Ascending aorta (tissue), 2 donors: ENCODE data around the gene ALDH16A1. TPM values are rescaled to one million over a fixed set of nuclear protein-coding genes. Genes with fewer than 3 reads are reported as not detected.

Source experiments
- DNase-seq, 2 donors: peaks; one replicate each; pipeline ENCODE4 v3.0.0-alpha.2; 2019; ENCODE audit warnings: low spot score in 2 of 2
- H3K27ac ChIP-seq, 2 donors: fragments of 200-600 bp; sonication (generic); one replicate each; pipeline ENCODE4 v1.5.1; 2016 to 2017; ENCODE audit warnings: mild to moderate bottlenecking in 1 of 2
- H3K27me3 ChIP-seq: fragments of 200-600 bp; sonication (generic); one replicate; pipeline ENCODE4 v1.5.1; 2017
- H3K36me3 ChIP-seq, 2 donors: fragments of 200-600 bp; sonication (generic); one replicate each; pipeline ENCODE4 v1.5.1; 2016
- H3K4me1 ChIP-seq, 2 donors: fragments of 200-600 bp; sonication (generic); one replicate each; pipeline ENCODE4 v1.5.1; 2016 to 2017; ENCODE audit warnings: mild to moderate bottlenecking in 1 of 2
- H3K4me3 ChIP-seq, 2 donors: fragments of 200-600 bp; sonication (generic); one replicate each; pipeline ENCODE4 v1.5.1; 2016 to 2017; ENCODE audit warnings: mild to moderate bottlenecking in 1 of 2
- H3K9me3 ChIP-seq, 2 donors: fragments of 200-600 bp; sonication (generic); one replicate each; pipeline ENCODE4 v1.5.1; 2016
- intact Hi-C: fragments of 100-400 bp; cut with DNase I; formaldehyde crosslinking; loops from one replicate; pipeline ENCODE4 v1.15.1; 2023
- total RNA-seq: library from RNA; depleted of rRNA; stranded (reverse); fragments of >200 nt; gene quantifications from one replicate; pipeline ENCODE4 v1.1.0, GENCODE V29; 2016
- TF ChIP-seq, protein P1 (sequence below), 3 experiments: fragments of 200-600 bp in 2 of 3; fragments of 450-650 bp in 1 of 3; sonication (generic) in 2 of 3; IDR thresholded peaks; one replicate each; pipeline ENCODE4 v1.5.1; 2016 to 2019; ENCODE audit warnings: antibody characterized with exemption in 3 of 3, mild to moderate bottlenecking in 1 of 3, moderate library complexity in 1 of 3

The ALDH16A1 gene
- total RNA-seq, 1 donor from 2014 or later: 27.9 TPM

DNA sequence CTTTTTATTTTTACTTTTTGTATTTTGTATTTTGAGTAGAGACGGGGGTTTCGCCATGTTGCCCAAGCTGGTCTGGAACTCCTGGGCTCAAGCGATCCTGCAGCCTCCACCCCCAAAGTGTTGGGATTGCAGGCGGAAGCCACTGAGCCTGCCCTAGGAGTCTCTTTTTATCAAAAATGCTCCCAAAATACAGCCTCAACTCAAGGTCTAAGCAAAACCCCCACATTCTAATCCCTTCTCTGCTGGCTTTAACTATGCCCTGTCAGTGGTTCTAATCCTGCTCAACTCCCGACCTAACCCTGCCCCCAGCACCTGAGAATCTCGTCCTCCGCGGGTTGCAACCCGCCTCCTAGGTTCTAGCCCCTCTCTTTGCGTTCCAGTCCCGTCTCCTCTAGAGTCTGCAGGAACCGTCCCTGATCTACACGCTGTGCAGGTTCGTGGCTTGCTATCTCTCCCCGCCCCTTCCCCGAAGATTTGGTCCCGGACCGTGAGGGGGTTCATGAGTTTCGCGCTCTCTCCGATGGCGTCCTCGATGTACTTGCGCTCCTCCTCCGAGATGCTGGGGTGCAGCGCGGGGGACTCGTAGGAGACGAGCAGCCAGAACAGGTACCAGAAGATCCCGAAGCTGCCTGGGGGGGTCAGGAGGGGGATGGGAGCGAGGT lies 19.7 kb upstream of the ALDH16A1 start:
- intact Hi-C loops: no loop called here

DNA sequence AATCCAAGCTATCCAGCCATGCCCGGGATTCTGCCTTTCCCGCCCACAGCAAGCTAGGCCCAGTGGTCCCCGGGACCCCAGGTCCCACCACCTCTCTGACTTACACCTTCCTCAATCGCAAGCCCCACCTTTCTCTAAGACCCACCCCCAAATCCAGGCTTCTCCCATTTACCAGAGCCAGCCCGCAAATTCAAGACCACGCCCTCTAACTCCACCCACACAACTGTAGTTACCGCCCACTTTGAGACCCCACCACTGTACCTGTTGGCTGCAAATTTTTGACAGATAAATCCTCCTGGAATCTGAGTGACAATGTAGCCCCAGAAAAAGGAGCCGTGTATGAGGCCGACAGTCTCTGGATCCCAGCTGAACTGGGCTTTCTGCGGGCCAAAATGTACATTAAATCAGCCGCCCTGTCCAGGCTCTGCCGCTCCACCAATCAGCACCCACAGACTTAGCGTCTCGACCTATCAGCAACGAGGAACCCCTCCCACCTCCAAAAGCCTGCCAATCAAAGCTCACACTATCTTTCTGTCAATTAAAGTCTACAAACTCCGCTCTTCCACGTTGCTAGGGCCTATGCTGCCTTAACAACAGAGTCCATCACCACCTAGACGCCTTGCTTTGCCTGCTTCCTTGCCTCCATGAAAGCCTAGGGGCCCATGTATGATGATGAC lies 18.0 kb upstream of the ALDH16A1 start:
- no peak overlapping the region for H3K27ac ChIP-seq
- no peak overlapping the region for H3K4me3 ChIP-seq
- no peaks in the 10 kb centered on the region for H3K9me3 ChIP-seq
- no peak for DNase-seq
- peaks cover 42% of the 10 kb centered on the region for H3K27me3 ChIP-seq
- H3K36me3 ChIP-seq: no peaks in the 10 kb centered on the region
- TF ChIP-seq, protein P1, sequence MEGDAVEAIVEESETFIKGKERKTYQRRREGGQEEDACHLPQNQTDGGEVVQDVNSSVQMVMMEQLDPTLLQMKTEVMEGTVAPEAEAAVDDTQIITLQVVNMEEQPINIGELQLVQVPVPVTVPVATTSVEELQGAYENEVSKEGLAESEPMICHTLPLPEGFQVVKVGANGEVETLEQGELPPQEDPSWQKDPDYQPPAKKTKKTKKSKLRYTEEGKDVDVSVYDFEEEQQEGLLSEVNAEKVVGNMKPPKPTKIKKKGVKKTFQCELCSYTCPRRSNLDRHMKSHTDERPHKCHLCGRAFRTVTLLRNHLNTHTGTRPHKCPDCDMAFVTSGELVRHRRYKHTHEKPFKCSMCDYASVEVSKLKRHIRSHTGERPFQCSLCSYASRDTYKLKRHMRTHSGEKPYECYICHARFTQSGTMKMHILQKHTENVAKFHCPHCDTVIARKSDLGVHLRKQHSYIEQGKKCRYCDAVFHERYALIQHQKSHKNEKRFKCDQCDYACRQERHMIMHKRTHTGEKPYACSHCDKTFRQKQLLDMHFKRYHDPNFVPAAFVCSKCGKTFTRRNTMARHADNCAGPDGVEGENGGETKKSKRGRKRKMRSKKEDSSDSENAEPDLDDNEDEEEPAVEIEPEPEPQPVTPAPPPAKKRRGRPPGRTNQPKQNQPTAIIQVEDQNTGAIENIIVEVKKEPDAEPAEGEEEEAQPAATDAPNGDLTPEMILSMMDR (IDR thresholded peaks at IDR 0.05): no peak
- intact Hi-C loops: no loop called here
- no peaks in the 10 kb centered on the region for H3K4me1 ChIP-seq

More for the DNA sequence above, 19.7 kb upstream of the ALDH16A1 start:
- Histone ChIP-seq H3K4me1 (no peaks in the 10 kb centered on the region), H3K4me3 (no peak overlapping the region), H3K27me3 (peaks cover 35% of the 10 kb centered on the region), H3K27ac (no peak overlapping the region), H3K36me3 (no peaks in the 10 kb centered on the region), H3K9me3 (no peaks in the 10 kb centered on the region)
- TF ChIP-seq, protein P1 (IDR thresholded peaks at IDR 0.05): no peak
- no peak for DNase-seq

DNA sequence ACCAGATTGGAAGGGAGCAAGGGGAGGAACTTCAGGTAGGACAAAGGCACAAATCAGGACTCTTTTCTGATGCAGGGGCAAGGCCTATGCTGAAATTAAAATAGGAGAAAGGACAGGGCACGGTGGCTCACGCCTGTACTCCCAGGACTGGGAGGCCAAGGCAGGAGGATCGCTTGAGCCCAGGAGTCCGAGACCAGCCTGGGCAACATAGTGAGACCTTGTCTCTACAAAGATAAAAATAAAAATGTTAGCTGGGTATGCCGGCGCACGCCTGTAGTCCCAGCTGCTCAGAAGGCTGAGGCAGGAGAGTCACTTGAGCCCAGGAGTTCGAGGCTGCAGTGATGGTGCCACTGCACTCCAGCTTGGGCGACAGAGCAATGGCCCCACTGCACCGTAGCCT lies 17.4 kb upstream of the ALDH16A1 start:
- Histone ChIP-seq H3K9me3 (no peaks in the 10 kb centered on the region), H3K4me3 (no peak overlapping the region), H3K4me1 (no peaks in the 10 kb centered on the region), H3K27ac (no peak overlapping the region), H3K27me3 (peaks cover 42% of the 10 kb centered on the region), H3K36me3 (no peaks in the 10 kb centered on the region)
- DNase-seq: no peak
- intact Hi-C loops: no loop called here
- TF ChIP-seq, protein P1 (IDR thresholded peaks at IDR 0.05): no peak

DNA sequence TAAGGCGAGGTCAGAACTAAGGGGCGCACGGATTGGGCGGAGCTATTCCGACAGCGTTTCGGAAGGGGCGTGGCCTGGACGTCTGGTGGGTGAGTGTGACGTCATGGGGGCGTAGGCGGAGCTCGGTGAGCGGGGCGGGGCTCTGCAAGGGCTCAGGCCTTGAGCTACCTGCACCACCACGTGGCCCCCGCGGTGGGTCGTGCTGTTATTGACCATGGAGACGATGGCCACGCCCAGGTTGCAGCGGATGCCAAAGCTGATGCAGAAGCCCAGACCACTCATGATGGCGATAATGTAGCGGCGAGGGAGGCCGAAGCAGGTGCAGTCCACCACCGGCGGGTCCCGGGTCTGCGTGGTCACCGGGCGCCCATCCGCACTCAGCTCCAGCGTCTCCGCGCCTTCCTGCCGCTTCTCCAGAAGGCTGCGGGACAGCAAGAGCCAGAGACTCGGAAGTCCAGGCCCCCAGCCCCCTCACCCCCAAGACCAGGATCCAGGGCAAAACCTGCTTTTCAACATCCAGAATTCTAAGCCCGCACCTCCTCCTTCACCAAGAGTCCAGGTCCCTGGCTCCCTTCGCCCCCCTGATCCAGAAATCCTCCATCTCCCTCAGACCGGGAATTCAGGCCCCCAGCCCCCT lies 16.5 kb upstream of the ALDH16A1 start:
- H3K27ac ChIP-seq: no peak overlapping the region
- H3K36me3 ChIP-seq: no peaks in the 10 kb centered on the region
- no peak for DNase-seq
- H3K9me3 ChIP-seq: no peaks in the 10 kb centered on the region
- intact Hi-C loops: no loop called here
- no peaks in the 10 kb centered on the region for H3K4me1 ChIP-seq
- peaks cover 44% of the 10 kb centered on the region for H3K27me3 ChIP-seq
- H3K4me3 ChIP-seq: no peak overlapping the region
- TF ChIP-seq, protein P1 (IDR thresholded peaks at IDR 0.05): no peak

DNA sequence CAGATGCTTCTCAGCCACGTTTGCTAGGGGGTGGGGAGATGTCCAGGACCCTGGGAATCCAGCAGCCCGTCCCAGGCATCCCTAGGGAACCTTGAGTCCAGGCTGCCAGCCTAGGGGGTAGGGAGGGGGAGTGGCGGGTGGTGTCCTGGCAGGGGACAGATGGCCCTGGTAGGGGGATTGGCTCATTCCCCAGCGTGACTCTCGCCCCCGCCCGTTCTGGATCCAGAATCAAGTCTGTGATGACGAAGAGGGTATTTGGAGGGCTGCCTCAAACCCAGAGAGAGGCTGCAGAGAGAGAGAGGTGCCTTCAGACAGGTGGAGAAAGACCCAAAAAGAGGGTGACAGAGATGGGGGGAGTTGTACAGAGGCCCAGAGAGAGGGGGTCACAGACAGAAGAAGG lies 15.8 kb upstream of the ALDH16A1 start:
- no peak overlapping the region for H3K27ac ChIP-seq
- no peak overlapping the region for H3K4me3 ChIP-seq
- H3K36me3 ChIP-seq: no peaks in the 10 kb centered on the region
- intact Hi-C loops: no loop called here
- TF ChIP-seq, protein P1 (IDR thresholded peaks at IDR 0.05): no peak
- DNase-seq: no peak
- H3K4me1 ChIP-seq: no peaks in the 10 kb centered on the region
- H3K27me3 ChIP-seq: peaks cover 41% of the 10 kb centered on the region
- H3K9me3 ChIP-seq: no peaks in the 10 kb centered on the region
